GM18517 (cell line): Measurements from ENCODE around the gene KCTD14.
"Not testable (repeated sequence)": the region's sequence is repeated elsewhere in the genome, so short reads cannot be mapped to it uniquely, and the experiment has no call there.

Experiments used
- ATAC-seq: cut with Tn5 transposase; IDR thresholded peaks from one replicate; pipeline ENCODE4 v1.9.1; 2021; ENCODE audit warnings: mild to moderate bottlenecking, moderate library complexity; ENCODE audit not compliant: unreplicated experiment

Gene KCTD14

GRCh38 chr11:78048561-78048960, 25.5 kb upstream of the KCTD14 start:
- ATAC-seq: no peak

GRCh38 chr11:78046486-78046854, 23.4 kb upstream of the KCTD14 start:
- ATAC-seq: no peak

- no peak for ATAC-seq
Observed at GRCh38 chr11:78045851-78046485, 22.9 kb upstream of the KCTD14 start.

GRCh38 chr11:78044706-78045105, 21.6 kb upstream of the KCTD14 start:
- ATAC-seq: no peak

DNA sequence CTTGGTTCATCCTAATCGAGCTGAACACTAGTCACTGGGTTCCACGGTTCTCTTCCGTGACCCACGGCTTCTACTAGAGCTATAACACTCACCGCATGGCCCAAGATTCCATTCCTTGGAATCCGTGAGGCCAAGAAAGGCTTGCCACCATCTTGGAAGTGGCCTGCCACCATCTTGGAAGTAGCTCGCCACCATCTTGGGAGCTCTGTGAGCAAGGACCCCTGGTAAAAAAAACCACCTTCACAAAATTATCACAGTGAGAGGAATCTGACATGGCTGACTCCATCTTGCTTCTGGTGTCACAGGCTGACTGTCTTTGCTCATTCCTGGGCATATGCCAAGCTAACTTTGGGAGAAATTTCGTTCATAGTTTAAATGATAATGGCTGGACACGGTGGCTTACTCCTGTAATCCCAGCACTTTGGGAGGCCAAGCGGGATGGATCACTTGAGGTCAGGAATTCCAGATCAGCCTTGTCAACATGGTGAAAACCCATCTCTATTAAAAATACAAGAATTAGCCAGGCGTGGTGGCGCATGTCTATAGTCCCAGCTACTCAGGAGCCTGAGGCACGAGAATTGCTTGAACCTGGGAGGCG, 18.9 kb upstream of the KCTD14 start:
- ATAC-seq: no peak

- ATAC-seq: not testable (repeated sequence)
Observed at GRCh38 chr11:78041380-78041719, 18.3 kb upstream of the KCTD14 start.

GRCh38 chr11:78040691-78041379, 17.8 kb upstream of the KCTD14 start:
- no peak for ATAC-seq

DNA sequence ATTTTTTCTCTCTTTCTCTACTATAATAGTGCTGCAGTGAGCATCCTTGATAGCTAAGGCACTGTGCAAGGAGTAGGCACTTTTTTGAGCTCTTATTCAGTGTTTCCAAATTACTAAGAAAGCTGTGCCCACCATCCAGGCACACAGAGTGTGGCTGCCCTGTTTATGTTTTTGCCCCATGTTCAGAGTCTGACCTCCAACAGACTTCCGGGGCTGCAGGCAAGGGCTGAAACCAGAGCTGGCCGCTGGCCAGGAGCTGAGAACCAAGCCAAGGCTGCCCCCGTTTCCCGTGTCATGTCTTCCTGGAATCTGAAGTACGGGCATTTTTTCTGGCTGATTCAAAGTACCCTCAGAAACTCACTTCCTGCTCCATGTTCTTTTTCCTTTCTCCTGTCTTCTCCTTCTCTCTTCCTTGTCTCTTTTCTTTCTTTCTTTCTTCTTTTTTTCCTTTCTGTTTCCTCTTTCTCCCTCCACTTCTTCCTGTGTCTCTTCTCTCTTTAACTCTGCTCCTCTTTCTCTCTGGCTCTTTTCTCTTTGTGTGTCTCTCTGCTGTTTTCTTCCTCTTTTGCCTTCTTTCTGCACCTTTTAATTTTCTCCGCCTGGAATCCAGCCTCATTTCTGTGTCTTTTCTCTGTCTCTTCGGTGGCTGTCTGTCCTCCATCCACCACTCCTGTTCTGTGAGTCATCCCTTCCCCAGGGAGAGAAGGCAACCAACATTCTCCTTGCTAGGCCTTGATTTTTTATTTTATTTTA, 17.0 kb upstream of the KCTD14 start:
- ATAC-seq: peak; percentile 48

GRCh38 chr11:78039391-78039918, 16.4 kb upstream of the KCTD14 start:
- ATAC-seq: peak; percentile 31

DNA sequence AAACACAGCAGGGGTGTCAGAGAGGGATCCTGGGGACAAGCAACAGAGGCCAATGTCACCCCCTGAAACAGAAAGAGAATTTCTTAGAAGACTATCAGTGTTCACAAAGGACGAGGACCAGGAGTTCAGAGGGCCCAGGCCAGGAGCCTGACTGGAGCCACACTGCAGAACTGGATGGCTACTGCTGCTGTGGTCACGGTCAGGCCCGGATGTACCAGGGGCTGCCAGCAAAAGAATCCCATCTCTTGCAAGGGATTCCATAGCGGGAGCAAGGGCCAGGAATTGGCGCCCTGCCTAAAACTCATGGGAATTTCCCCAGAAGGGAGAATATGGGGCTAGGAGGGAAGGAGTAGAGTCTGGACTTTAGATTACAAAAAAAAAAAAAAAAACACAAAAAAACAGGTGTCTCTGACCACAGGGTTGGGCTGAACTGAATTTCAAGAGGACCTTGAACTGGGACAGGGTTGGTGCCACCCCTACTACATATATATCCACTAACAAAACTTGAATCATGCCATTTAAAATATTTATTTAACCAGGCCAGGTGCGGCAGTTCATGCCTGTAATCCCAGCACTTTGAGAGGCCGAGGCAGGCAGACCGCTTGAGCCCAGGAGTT, 15.7 kb upstream of the KCTD14 start:
- no peak for ATAC-seq

GRCh38 chr11:78037825-78038620, 14.9 kb upstream of the KCTD14 start:
- ATAC-seq: no peak

- no peak for ATAC-seq
Observed at GRCh38 chr11:78037056-78037455, 14.0 kb upstream of the KCTD14 start.

GRCh38 chr11:78036313-78036712, 13.2 kb upstream of the KCTD14 start:
- no peak for ATAC-seq

- no peak for ATAC-seq
Observed at GRCh38 chr11:78034623-78035022, 11.5 kb upstream of the KCTD14 start.

GRCh38 chr11:78033040-78033439, 10.0 kb upstream of the KCTD14 start:
- no peak for ATAC-seq

DNA sequence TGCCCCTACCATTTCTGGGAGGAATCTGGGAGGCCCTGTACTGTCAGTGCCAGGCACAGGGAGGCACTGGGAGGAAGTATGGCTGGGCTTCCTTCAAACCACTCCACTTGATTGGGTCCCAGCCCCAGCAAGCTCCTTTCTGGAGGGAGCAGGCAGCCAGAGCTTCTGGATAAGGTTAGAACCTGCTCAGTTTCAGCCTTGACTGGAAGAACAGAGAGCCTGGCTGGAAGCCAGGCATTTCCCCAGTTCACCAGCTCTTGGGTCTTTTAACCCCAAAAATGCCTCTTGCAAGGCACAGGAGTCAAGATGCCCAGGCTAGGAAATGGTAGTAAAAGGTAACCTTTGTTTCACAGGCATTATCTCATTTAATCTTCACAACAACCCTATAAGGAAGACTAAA, 9.0 kb upstream of the KCTD14 start:
- ATAC-seq: no peak

- ATAC-seq: no peak
Observed at GRCh38 chr11:78031629-78032028, 8.6 kb upstream of the KCTD14 start.

DNA sequence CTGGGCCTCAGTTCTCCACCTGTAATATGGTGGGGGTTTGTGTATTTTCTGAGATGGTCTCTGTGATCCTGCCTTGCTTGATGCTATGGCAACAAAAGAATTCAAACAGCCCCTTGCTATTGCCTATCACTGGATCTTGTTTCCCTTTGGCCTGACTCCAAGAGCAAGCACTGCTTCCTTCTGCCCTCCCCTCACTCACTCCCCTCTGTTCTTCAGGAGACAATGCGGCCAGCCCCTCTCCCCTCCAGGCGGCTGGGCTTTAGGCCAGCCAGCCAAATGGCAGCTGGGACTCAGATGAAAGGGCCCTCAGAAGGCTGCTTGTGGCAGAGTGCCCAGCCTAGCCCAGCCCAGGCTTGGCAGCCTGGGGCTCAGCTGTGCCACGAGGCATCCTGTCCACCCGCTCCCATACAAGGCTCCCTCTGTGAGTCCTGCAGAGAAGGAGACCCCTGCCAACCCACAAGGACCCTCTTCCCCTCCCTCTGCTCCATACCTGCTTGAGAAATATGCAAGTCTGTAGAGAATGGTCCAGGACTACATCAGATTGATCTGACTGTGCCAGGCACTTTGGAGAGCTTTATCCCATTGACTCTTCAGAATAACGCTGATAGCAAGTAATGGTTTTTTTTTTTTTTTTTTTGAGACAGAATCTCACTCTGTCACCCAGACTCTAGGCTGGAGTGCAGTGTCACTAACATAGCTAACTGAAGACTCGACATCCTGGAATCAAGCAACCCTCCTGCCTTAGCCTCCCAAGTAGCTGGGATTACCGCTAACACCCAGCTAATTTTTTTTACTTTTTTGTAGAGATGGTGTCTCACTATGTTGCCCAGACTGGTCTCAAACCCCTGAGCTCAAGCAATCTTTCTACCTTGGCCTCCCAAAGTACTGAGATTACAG, 7.6 kb upstream of the KCTD14 start:
- no peak for ATAC-seq

DNA sequence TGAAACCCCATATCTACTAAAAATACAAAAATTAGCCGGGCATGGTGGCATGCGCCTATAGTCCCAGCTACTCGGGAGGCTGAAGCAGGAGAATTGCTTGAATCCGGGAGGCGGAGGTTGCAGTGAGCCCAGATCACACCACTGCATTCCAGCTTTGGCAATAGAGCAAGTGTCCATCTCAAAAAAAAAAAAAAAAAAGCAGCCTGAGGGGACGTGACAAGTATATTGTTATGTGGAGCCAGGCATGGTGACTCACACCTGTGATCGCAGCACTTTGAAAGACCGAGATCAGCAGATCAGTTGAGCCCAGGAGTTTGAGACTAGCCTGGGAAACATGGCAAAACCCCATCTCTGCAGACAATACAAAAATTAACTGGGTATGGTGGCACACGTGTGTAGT, 5.3 kb upstream of the KCTD14 start:
- ATAC-seq: not testable (repeated sequence)
